K562 (cell line): ENCODE results near the gene NKAPL. TPM values are rescaled to one million over a fixed set of nuclear protein-coding genes. Genes with fewer than 3 reads are reported as not detected.
A peak's percentile ranks its signal among the peaks of the same experiment; 100 is the strongest.

Experiments
- ATF7 ChIP-seq: fragments of 450-650 bp; IDR thresholded peaks from 2 replicates; pipeline ENCODE4 v1.7.1; 2014; ENCODE audit warnings: mild to moderate bottlenecking, moderate library complexity
- BCOR ChIP-seq: fragments of 450-650 bp; IDR thresholded peaks from 2 replicates; pipeline ENCODE4 v1.6.1; 2016
- CREB1 ChIP-seq, 2 experiments: sonication (generic) in 1 of 2; formaldehyde crosslinking in 1 of 2; IDR thresholded peaks; 2 replicates each; pipeline versions ENCODE4 v1.6.1 to v1.8.0; 2012 to 2022; ENCODE audit warnings: inconsistent platforms in 1 of 2, mild to moderate bottlenecking in 1 of 2, missing genetic modification reagents in 1 of 2, moderate library complexity in 1 of 2
- FOXP1 ChIP-seq: sonication (generic); formaldehyde crosslinking; IDR thresholded peaks from 2 replicates; pipeline ENCODE4 v1.8.0; 2022; ENCODE audit warnings: mild to moderate bottlenecking, missing genetic modification reagents
- GATA2 ChIP-seq: sonication (generic); formaldehyde crosslinking; IDR thresholded peaks from 2 replicates; pipeline ENCODE4 v1.4.0; 2020; ENCODE audit warnings: mild to moderate bottlenecking, missing genetic modification reagents
- GATAD2A ChIP-seq: fragments of 450-650 bp; IDR thresholded peaks from 2 replicates; pipeline ENCODE4 v1.6.1; 2017
- KLF16 ChIP-seq: IDR thresholded peaks from 2 replicates; pipeline ENCODE4 v1.6.1; 2016; ENCODE audit warnings: antibody characterized with exemption
- NCOA4 ChIP-seq: fragments of 450-650 bp; IDR thresholded peaks from 2 replicates; pipeline ENCODE4 v1.6.1; 2018; ENCODE audit warnings: mild to moderate bottlenecking; ENCODE audit not compliant: partially characterized antibody
- NR1H2 ChIP-seq: sonication (generic); formaldehyde crosslinking; IDR thresholded peaks from 2 replicates; pipeline ENCODE4 v1.4.0; 2020; ENCODE audit warnings: mild to moderate bottlenecking, missing genetic modification reagents
- NR4A1 ChIP-seq, 2 experiments: fragments of 250-450 bp in 1 of 2; fragments of 450-650 bp in 1 of 2; sonication (Bioruptor Pico) in 1 of 2; IDR thresholded peaks; 2 replicates each; pipeline versions ENCODE4 v1.4.0 to v1.6.1; 2016 to 2020; ENCODE audit warnings: mild to moderate bottlenecking in 2 of 2, missing compliant biosample characterization in 1 of 2, missing genetic modification characterization in 1 of 2, moderate library complexity in 1 of 2
- OTX1 ChIP-seq: fragments of 450-650 bp; formaldehyde crosslinking; IDR thresholded peaks from 2 replicates; pipeline ENCODE4 v1.4.0; 2022; ENCODE audit warnings: mild to moderate bottlenecking
- PHF20 ChIP-seq: fragments of 450-650 bp; IDR thresholded peaks from 2 replicates; pipeline ENCODE4 v1.6.1; 2018; ENCODE audit not compliant: partially characterized antibody
- POLR2A ChIP-seq: fragments of 450-650 bp; conservative IDR thresholded peaks from 2 replicates; pipeline ENCODE4 v1.6.1; 2016
- POLR2G ChIP-seq: fragments of 200-400 bp; formaldehyde crosslinking; IDR thresholded peaks from 2 replicates; pipeline ENCODE4 v1.6.1; 2017; ENCODE audit warnings: low read depth, mild to moderate bottlenecking, antibody characterized with exemption, low read length, moderate library complexity
- PURB ChIP-seq: sonication (generic); formaldehyde crosslinking; IDR thresholded peaks from 2 replicates; pipeline ENCODE4 v1.9.0; 2021; ENCODE audit warnings: low read depth, mild to moderate bottlenecking, missing genetic modification reagents
- RBM39 ChIP-seq: fragments of 200-400 bp; formaldehyde crosslinking; optimal IDR thresholded peaks from 2 replicates; pipeline ENCODE3; 2018; ENCODE audit warnings: low read depth, low read length
- WHSC1 ChIP-seq: IDR thresholded peaks from one replicate; pipeline ENCODE4 v1.6.1; 2012; ENCODE audit warnings: low read length, control low read depth, inconsistent platforms
- ZNF239 ChIP-seq: fragments of 250-450 bp; sonication (Bioruptor Pico); IDR thresholded peaks from 2 replicates; pipeline ENCODE4 v1.4.0; 2020; ENCODE audit warnings: mild to moderate bottlenecking
- ZNF408 ChIP-seq: fragments of 250-450 bp; sonication (Bioruptor Pico); IDR thresholded peaks from 2 replicates; pipeline ENCODE4 v1.4.0; 2020; ENCODE audit warnings: low read depth, mild to moderate bottlenecking, moderate library complexity
- ZNF586 ChIP-seq: fragments of 450-650 bp; formaldehyde crosslinking; conservative IDR thresholded peaks from 2 replicates; pipeline ENCODE4 v1.4.0; 2020; ENCODE audit warnings: mild to moderate bottlenecking, moderate library complexity
- polyA plus RNA-seq, 8 experiments: library from polyadenylated mRNA; depleted of rRNA in 4 of 8; stranded (reverse) in 5 of 8; unstranded in 3 of 8; fragments of >200 nt; fragmentation: Nextera tagmentation in 2 of 8; fragmentation: Illumina TruSeq in 1 of 8; extraction: Ambion mirVana in 2 of 8; extraction: Trizol in 1 of 8; gene quantifications; 2 replicates each; pipeline versions ENCODE4 v1.2.1 to v1.2.3, GENCODE V29; 2011 to 2014; ENCODE audit warnings: inconsistent platforms in 1 of 8, missing spikeins in 1 of 8
- total RNA-seq, 7 experiments: library from RNA; depleted of rRNA in 6 of 7; stranded (reverse); fragments of >200 nt in 6 of 7; fragmentation: Illumina TruSeq in 2 of 7; extraction: Trizol in 2 of 7; gene quantifications; 2 replicates each; pipeline versions ENCODE4 v1.2.1 to v1.2.3, GENCODE V29; 2011 to 2021; ENCODE audit warnings: low replicate concordance in 1 of 7
- TF ChIP-seq, protein P1 (sequence below): fragments of 450-650 bp; IDR thresholded peaks from 2 replicates; pipeline ENCODE4 v1.6.1; 2016; ENCODE audit warnings: borderline replicate concordance
- TF ChIP-seq, protein P2 (sequence below): fragments of 250-450 bp; sonication (Bioruptor Pico); IDR thresholded peaks from 2 replicates; pipeline ENCODE4 v1.8.0; 2022; ENCODE audit warnings: moderate library complexity, mild to moderate bottlenecking, inconsistent platforms
- TF ChIP-seq, protein P3 (sequence below): sonication (generic); formaldehyde crosslinking; IDR thresholded peaks from 2 replicates; pipeline ENCODE4 v1.9.0; 2022; ENCODE audit warnings: mild to moderate bottlenecking, missing genetic modification reagents
- TF ChIP-seq, protein P4 (sequence below): fragments of 250-450 bp; sonication (Bioruptor Pico); IDR thresholded peaks from 2 replicates; pipeline ENCODE4 v1.4.0; 2020; ENCODE audit warnings: borderline replicate concordance

NKAPL gene
- total and polyA plus RNA-seq, 9 of the 15 experiments (the other 6 are each of a cell fraction or from before 2014, with no cell fraction given), result not detected

DNA sequence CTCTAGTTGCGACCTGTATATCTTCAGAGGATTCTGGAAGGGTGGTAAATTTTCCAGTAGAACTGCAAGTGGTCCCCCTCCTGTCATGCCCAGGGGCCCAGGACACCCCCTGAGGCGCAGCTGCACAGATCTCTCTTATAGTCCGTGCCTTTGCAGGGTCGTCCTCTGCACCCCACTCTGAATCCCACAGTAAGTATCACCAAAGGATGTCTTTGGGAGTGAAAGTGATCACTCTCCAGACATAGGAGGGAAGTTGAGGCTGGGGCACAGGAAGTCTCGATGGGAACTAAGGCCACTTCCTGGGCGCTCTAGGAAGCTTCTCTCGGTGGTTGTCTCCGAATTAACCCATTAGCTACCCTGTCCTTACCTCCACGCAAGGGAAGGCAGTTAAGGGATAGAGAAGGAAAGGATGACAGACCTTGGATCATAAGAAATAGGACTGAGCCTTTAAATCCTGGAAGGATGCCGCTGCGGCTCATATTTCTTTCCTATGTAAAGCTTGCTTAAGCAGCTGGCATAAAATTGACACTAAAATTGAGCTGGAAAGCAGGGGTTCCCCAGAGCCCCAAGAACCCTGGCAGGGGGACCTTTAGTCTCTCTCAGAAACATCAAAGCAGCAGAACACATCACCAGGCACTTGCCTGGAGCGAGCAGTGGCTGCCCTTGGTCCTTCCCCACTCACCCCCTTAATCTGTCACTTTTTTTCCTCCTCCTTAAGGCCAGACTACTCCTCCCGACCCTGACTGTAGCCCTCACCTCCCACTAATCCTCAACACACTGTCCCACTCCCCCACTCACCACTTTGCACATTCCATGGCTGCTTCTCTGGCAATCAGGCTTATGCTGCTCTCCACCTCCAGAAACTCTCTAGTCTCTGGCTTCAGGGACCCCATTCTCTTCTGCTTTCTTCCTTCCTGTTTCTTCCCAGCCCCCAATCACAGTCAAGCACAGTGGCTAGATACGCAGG lies 6.8 kb upstream of the NKAPL start, which contains the start of gene ZKSCAN4 (continued):
- peak; percentile 50; the same call in 1 of the 2 replicates for TF ChIP-seq FOXP1 (CRISPR knock-in tag)
- TF ChIP-seq PHF20, result peak; percentile 99
- TF ChIP-seq ZNF408 (CRISPR knock-in tag), result no peak
- TF ChIP-seq NR1H2 (CRISPR knock-in tag), result peak; percentile 29; the same call in 1 of the 2 replicates
- peak; percentile 77 for TF ChIP-seq ATF7
- TF ChIP-seq BCOR, result peak; percentile 85
- TF ChIP-seq, protein P1, sequence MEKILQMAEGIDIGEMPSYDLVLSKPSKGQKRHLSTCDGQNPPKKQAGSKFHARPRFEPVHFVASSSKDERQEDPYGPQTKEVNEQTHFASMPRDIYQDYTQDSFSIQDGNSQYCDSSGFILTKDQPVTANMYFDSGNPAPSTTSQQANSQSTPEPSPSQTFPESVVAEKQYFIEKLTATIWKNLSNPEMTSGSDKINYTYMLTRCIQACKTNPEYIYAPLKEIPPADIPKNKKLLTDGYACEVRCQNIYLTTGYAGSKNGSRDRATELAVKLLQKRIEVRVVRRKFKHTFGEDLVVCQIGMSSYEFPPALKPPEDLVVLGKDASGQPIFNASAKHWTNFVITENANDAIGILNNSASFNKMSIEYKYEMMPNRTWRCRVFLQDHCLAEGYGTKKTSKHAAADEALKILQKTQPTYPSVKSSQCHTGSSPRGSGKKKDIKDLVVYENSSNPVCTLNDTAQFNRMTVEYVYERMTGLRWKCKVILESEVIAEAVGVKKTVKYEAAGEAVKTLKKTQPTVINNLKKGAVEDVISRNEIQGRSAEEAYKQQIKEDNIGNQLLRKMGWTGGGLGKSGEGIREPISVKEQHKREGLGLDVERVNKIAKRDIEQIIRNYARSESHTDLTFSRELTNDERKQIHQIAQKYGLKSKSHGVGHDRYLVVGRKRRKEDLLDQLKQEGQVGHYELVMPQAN, result peak; percentile 63
- TF ChIP-seq CREB1 (IDR thresholded peaks at IDR 0.05), result no peak
- TF ChIP-seq CREB1 (CRISPR knock-in tag; IDR thresholded peaks at IDR 0.05), result no peak
- TF ChIP-seq, protein P2, sequence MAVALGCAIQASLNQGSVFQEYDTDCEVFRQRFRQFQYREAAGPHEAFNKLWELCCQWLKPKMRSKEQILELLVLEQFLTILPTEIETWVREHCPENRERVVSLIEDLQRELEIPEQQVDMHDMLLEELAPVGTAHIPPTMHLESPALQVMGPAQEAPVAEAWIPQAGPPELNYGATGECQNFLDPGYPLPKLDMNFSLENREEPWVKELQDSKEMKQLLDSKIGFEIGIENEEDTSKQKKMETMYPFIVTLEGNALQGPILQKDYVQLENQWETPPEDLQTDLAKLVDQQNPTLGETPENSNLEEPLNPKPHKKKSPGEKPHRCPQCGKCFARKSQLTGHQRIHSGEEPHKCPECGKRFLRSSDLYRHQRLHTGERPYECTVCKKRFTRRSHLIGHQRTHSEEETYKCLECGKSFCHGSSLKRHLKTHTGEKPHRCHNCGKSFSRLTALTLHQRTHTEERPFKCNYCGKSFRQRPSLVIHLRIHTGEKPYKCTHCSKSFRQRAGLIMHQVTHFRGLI (CRISPR knock-in tag), result no peak
- TF ChIP-seq WHSC1, result no peak
- no peak for TF ChIP-seq GATA2 (CRISPR knock-in tag)
- TF ChIP-seq, protein P3, sequence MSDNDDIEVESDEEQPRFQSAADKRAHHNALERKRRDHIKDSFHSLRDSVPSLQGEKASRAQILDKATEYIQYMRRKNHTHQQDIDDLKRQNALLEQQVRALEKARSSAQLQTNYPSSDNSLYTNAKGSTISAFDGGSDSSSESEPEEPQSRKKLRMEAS (CRISPR knock-in tag), result no peak
- TF ChIP-seq ZNF239 (CRISPR knock-in tag), result 0 out of 2 replicates have a peak, but pooled peaks have one; percentile 9
- no peak for TF ChIP-seq RBM39
- peak; percentile 62; the same call in 1 of the 2 replicates for TF ChIP-seq GATAD2A
- no peak for TF ChIP-seq NR4A1 (CRISPR knock-in tag; IDR thresholded peaks at IDR 0.05)
- 0 out of 2 replicates have a peak, but pooled peaks have one; percentile 26 for TF ChIP-seq NR4A1 (tag; IDR thresholded peaks at IDR 0.05)
- TF ChIP-seq, protein P4, sequence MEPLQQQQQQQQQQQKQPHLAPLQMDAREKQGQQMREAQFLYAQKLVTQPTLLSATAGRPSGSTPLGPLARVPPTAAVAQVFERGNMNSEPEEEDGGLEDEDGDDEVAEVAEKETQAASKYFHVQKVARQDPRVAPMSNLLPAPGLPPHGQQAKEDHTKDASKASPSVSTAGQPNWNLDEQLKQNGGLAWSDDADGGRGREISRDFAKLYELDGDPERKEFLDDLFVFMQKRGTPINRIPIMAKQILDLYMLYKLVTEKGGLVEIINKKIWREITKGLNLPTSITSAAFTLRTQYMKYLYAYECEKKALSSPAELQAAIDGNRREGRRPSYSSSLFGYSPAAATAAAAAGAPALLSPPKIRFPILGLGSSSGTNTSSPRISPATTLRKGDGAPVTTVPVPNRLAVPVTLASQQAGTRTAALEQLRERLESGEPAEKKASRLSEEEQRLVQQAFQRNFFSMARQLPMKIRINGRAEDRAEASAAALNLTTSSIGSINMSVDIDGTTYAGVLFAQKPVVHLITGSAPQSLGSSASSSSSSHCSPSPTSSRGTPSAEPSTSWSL (CRISPR knock-in tag), result peak; percentile 51; the same call in 1 of the 2 replicates
- no peak for TF ChIP-seq PURB (CRISPR knock-in tag)
- no peak for TF ChIP-seq ZNF586 (CRISPR knock-in tag)
- TF ChIP-seq NCOA4, result no peak
- no peak for TF ChIP-seq KLF16
- TF ChIP-seq POLR2A, result peak; percentile 75
- no peak for TF ChIP-seq POLR2G
- peak; percentile 86 for TF ChIP-seq OTX1 (CRISPR knock-in tag)
